GM08714 (cell line): ENCODE results near the gene C5orf63.
"Not testable (repeated sequence)": the region's sequence is repeated elsewhere in the genome, so short reads cannot be mapped to it uniquely, and the experiment has no call there.

Source experiments
- H3K4me3 ChIP-seq: fragments of 200-500 bp; sonication (Bioruptor generic); 2 replicates; pipeline ENCODE4 v1.5.1; 2014; ENCODE audit warnings: mild to moderate bottlenecking, low read length, inconsistent platforms
- ZNF274 ChIP-seq: IDR thresholded peaks from 2 replicates; pipeline ENCODE4 v1.6.1; 2012; ENCODE audit warnings: mild to moderate bottlenecking, low read depth, low read length

C5orf63 gene

GRCh38 chr5:127072861-127073846 lies at the start of gene C5orf63:
Gene C5orf63 (minus strand): TSS chr5:127073502. CDS start chr5:127058995, 14,507 bp downstream.
- no peak for TF ChIP-seq ZNF274
- peak within 1 kb of the TSS; percentile 84 for H3K4me3 ChIP-seq

- H3K4me3 ChIP-seq: no peak overlapping the region
- TF ChIP-seq ZNF274: no peak
These were observed 39.1 kb upstream of the C5orf63 start for GRCh38 chr5:127112347-127112864.

GRCh38 chr5:127111112-127111511 lies 37.8 kb upstream of the C5orf63 start:
- TF ChIP-seq ZNF274: no peak
- no peak overlapping the region for H3K4me3 ChIP-seq

GRCh38 chr5:127108624-127109260 lies 35.4 kb upstream of the C5orf63 start:
- H3K4me3 ChIP-seq: not testable (repeated sequence)

- no peak for TF ChIP-seq ZNF274
- H3K4me3 ChIP-seq: no peak overlapping the region
These were observed 28.6 kb upstream of the C5orf63 start for GRCh38 chr5:127101935-127102334.

GRCh38 chr5:127101533-127101932 lies 28.2 kb upstream of the C5orf63 start:
- no peak for TF ChIP-seq ZNF274
- no peak overlapping the region for H3K4me3 ChIP-seq

GRCh38 chr5:127098241-127098640 lies 24.9 kb upstream of the C5orf63 start:
- H3K4me3 ChIP-seq: no peak overlapping the region
- no peak for TF ChIP-seq ZNF274

- no peak overlapping the region for H3K4me3 ChIP-seq
- no peak for TF ChIP-seq ZNF274
These were observed 24.0 kb upstream of the C5orf63 start for GRCh38 chr5:127097278-127097677.

- no peak overlapping the region for H3K4me3 ChIP-seq
- TF ChIP-seq ZNF274: no peak
These were observed 23.2 kb upstream of the C5orf63 start for GRCh38 chr5:127096328-127096993.

- no peak for TF ChIP-seq ZNF274
- H3K4me3 ChIP-seq: no peak overlapping the region
These were observed 21.0 kb upstream of the C5orf63 start for GRCh38 chr5:127094161-127094814.

- TF ChIP-seq ZNF274: no peak
These were observed 19.4 kb upstream of the C5orf63 start for GRCh38 chr5:127092690-127093089.

GRCh38 chr5:127089191-127089590 lies 15.9 kb upstream of the C5orf63 start:
- H3K4me3 ChIP-seq: no peak overlapping the region
- no peak for TF ChIP-seq ZNF274

More at GRCh38 chr5:127092690-127093089, 19.4 kb upstream of the C5orf63 start:
- no peak overlapping the region for H3K4me3 ChIP-seq

- TF ChIP-seq ZNF274: no peak
- no peak overlapping the region for H3K4me3 ChIP-seq
These were observed 14.9 kb upstream of the C5orf63 start for GRCh38 chr5:127088251-127088650.

GRCh38 chr5:127086589-127086988 lies 13.3 kb upstream of the C5orf63 start:
- H3K4me3 ChIP-seq: no peak overlapping the region

More at GRCh38 chr5:127086589-127086988, 13.3 kb upstream of the C5orf63 start:
- no peak for TF ChIP-seq ZNF274
